HL-60/S4 (cell line): Measurements from ENCODE around the gene GIMAP7.
"Not testable (repeated sequence)": the region's sequence is repeated elsewhere in the genome, so short reads cannot be mapped to it uniquely, and the experiment has no call there.

ENCODE experiments used
- in situ Hi-C: fragments of 300-500 bp; cut with MboI; formaldehyde crosslinking; loops from 2 replicates; pipeline ENCODE4 v1.14.3; 2022; ENCODE audit warnings: low sequenced_read_pairs

Gene GIMAP7

GRCh38 chr7:150514748-150515222, at the start of gene GIMAP7:
TSS of gene GIMAP7 (plus strand) at chr7:150514872. CDS start at chr7:150519975, 5,103 bp downstream.
- in situ Hi-C loops = no loop called here

GRCh38 chr7:150464962-150465361, 49.7 kb upstream of the GIMAP7 start:
- in situ Hi-C loops = no loop called here

DNA sequence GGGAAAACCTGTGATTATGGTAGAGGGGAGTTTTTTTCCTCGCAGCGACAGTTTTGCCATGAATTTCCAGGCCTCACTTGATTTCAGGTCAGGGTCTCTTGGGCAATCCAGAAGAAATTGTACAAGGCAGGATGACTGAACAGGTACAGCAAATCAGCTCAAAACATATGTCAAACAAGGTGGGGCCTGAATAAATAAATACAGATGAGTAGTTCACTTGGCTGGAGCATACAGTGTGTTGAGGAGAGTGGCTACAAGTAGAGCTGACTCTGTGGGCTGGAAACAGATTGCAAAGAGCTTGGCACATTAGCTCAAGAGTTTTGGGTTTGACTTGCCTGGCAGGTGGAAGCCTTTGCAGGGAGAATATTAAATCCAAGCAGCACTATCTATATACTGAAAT, 49.3 kb upstream of the GIMAP7 start:
- in situ Hi-C loops = no loop called here

DNA sequence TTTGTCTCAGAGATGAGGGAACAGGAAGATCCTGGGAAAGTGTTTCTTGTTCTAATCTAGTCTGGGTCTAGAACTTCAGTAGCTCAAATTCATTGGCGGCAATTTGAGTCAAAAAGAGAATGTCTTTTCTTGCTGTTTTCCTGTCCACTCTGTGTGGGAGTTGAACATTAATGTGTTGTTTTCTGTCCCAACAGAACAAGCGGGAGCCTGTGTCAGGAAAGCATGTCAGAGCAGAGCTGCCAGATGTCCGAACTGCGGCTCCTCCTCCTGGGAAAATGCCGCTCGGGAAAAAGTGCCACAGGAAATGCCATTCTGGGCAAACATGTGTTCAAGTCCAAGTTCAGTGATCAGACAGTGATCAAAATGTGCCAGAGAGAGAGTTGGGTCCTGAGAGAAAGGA, 48.2 kb upstream of the GIMAP7 start:
- in situ Hi-C loops = no loop called here

DNA sequence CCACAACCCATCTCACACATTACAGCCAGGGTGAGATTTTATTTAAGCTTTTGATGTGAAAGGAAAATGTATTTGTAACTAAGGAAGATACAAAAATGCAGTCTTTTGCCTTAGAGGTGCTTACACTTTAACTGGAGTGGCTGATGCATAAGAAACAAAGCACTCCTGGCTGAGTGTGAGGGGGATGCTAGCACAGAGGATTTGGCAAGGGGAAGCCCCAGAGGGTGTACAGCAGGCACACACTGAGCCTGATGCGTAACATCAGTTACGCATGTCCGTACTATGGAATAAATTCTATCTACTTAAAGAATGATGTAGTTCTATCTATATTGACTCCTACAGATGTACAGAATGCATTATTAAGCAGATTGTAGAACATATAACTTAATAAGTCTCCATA, 46.4 kb upstream of the GIMAP7 start:
- in situ Hi-C loops = no loop called here

DNA sequence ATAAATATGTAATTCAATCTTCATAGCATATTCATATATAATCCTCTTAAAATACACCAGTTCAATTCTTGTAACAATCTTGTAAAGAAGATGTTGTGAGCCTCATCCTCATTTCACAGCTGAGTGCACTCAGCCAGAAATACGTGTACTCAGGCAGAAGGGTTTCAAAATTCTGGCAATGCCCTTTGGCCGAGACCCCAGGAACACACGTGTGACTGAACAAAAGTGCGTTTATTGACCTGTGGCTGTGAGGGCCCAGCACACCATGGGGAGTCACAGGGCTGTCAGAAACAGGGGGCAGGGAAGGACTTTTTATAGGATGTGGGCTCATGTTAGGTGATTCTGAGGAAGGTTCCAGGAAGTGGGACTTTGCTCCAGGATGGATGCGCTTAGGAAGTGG, 42.8 kb upstream of the GIMAP7 start:
- in situ Hi-C loops = no loop called here

DNA sequence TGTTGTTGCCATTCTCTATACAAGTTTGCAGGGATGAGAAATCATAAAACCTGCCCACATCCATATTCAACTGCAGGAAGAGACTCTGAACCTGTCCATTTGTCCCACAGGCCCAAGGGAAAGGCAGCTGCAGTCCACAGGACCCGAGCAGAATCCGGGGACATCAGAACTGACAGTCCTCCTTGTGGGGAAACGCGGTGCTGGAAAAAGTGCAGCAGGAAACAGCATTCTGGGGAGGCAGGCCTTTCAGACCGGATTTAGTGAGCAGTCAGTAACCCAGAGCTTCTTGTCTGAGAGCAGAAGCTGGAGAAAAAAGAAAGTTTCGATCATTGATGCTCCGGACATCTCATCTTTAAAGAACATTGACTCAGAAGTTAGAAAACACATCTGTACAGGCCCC, 40.8 kb upstream of the GIMAP7 start:
- in situ Hi-C loops = no loop called here

- in situ Hi-C loops = no loop called here
Measured at GRCh38 chr7:150476285-150476684, 38.4 kb upstream of the GIMAP7 start.

GRCh38 chr7:150476819-150477631, 37.6 kb upstream of the GIMAP7 start:
- in situ Hi-C loops = no loop called here

GRCh38 chr7:150479023-150479716, 35.5 kb upstream of the GIMAP7 start:
- in situ Hi-C loops = no loop called here

DNA sequence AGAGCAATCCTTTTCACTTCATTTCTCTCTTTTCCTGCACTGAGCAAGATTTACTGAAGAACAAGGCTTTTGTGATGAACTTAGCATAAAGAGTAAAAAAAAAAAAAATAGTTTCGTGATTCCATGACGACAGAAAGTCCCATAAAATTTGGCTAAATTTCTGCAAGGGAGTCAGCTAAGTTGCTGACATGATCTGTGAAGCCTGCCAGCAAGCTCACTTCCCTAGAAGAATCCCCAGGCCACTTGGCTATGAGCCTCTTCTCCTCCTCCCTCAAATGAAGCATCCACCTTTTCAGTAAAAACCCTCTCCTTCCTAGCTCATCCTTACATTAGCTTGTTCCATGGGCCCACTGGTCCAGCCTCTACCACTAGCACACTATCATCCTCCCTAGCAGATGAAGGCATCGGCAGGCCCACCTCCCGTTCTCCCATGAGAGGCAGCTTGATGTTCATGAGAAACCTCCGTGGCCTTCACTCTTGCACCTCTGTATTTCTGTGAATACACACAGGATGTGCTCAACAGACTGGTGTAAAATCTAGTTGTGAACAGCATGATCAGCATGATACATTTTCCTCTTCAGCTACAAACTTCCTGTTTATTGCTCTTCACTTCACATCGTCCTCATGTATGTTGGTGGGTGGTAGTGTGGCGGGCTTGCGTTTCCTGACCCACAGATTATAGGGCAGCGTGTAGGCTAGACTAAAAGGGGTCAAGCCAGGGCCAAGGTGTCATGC, 33.3 kb upstream of the GIMAP7 start:
- in situ Hi-C loops = no loop called here

DNA sequence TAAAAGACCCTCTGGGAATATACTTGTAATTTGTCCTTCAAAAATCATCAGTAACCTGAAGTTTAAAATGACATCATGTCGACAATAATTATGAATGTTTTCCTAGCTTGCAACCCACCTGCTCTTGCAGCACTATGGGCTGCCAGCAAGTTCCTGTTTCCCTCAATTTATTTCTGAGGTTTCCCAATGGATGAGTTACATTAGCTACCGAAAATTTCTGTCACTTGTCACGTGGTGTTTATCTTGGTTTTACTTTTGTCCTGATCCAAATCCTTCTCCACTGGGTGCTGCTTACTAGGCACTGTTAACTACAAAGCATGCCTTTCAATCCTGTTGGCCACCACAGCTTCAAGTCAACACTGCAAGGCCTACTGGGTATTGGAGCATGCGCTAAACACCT, 32.8 kb upstream of the GIMAP7 start:
- in situ Hi-C loops = no loop called here

DNA sequence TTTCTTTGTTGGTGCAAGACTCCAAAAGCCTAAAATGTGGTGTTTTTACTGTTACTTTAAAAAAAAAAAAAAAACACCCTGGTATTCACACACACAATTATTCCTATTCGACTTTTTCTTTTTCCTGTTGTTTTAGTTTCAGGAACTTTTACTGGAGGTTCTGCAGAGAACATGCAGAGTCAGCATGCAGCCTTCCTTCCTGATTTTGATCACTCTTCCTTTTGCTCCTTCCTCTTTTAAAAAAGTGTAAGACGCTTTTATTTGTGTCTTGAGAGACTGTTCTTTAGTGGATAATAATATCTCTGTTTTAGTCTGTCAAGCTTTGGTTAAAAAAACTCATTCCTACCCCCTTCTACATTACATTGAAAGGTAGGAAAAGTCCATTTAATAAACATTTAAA, 31.2 kb upstream of the GIMAP7 start:
- in situ Hi-C loops = not testable (repeated sequence)

DNA sequence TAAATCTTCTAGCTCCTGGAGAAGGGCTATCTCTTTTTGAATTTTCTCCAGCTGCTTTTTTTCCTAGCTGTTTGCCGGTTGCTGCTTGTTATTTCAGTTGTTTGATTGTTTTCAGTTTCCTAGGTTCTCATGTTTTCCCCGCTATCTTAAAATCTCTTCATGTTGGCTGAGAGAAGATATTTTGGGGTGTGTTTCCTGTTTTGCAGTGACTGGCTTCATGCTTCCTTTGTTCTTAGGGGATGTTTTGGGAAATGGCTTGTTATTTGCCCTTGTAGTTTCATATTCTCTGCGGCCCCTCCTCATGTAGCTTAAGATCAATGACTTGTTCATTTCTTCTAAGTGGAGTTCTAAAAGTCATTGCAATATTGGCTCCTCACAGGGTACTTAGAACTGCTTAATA, 30.6 kb upstream of the GIMAP7 start:
- in situ Hi-C loops = not testable (repeated sequence)

- in situ Hi-C loops = no loop called here
Measured at GRCh38 chr7:150487625-150488024, 27.0 kb upstream of the GIMAP7 start.

DNA sequence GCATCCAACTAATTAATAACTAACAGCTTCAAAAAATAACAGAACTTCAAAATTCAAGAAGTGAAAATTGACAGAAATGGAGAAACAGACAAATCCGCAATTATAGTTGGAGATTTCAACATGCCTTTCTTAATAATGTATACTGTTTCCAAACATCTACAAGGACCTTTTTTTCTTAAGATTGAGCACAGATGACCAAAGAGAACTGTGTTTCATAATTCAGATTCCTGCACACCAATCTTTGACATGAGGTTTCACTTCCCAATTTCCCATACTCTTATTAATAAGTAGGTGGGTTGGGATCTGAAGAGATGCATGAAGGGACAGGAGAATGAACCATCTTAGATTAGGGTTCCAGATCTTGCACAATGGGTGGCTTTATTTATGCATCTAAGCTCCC, 24.9 kb upstream of the GIMAP7 start:
- in situ Hi-C loops = no loop called here

DNA sequence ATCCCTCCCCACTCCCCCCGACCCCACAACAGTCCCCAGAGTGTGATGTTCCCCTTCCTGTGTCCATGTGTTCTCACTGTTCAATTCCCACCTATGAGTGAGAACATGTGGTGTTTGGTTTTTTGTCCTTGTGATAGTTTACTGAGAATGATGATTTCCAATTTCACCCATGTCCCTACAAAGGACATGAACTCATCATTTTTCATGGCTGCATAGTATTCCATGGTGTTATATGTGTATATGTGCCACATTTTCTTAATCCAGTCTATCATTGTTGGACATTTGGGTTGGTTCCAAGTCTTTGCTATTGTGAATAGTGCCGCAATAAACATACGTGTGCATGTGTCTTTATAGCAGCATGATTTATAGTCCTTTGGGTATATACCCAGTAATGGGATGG, 21.2 kb upstream of the GIMAP7 start:
- in situ Hi-C loops = not testable (repeated sequence)

GRCh38 chr7:150502519-150502918, 12.2 kb upstream of the GIMAP7 start:
- in situ Hi-C loops = no loop called here

GRCh38 chr7:150503155-150503554, 11.5 kb upstream of the GIMAP7 start:
- in situ Hi-C loops = no loop called here

- in situ Hi-C loops = no loop called here
Measured at GRCh38 chr7:150503581-150503980, 11.1 kb upstream of the GIMAP7 start.

DNA sequence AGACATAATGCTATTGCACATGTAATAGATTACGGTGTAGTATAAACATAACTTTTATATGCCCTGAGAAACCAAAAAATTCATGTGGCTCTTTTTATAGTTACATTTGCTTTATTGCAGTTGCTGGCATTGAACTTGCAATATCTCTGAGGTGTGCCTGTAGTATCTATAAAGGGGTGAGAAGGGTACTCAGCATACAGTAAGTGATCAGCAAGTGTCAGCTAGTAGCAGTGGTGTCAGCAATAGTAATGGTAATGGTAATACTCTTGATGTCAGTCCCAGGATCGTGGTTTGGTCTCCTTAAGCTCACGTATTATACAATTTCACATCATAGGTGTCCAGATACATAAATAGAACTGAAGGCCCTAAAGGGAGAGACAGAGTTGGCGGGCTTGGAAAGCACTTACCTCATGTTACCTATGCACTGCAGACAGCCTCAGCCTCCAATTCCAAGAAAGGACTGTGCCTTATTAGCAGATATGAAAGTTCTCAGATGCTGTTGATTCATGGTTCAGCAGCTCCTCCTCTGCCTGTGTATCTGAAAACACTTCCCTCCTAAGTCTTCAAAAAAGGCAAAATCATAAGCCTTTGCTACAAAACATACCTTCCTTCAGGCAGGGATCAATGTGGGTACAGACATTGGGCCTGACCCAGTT, 6.6 kb upstream of the GIMAP7 start:
- in situ Hi-C loops = no loop called here
